ENCODE results near the gene LCN9. TPM values are rescaled to one million over a fixed set of nuclear protein-coding genes. Genes with fewer than 3 reads are reported as not detected.

The LCN9 gene
- total RNA-seq, 1 donor from 2014 or later: 4.8 TPM

GRCh38 chr9:135706288-135706687 is 43.2 kb downstream of the LCN9 start:
- Mint-ChIP-seq H3K27me3 (ENCODE audit: low read depth, unreplicated experiment) (peaks cover 48% of the 10 kb centered on the region), H3K36me3 (ENCODE audit: low read depth, unreplicated experiment) (no peaks in the 10 kb centered on the region), H3K4me3 (ENCODE audit: unreplicated experiment) (no peak overlapping the region), H3K4me1 (ENCODE audit: low read depth, unreplicated experiment) (peaks cover 1% of the 10 kb centered on the region), H3K9me3 (ENCODE audit: unreplicated experiment) (no peaks in the 10 kb centered on the region), H3K27ac (ENCODE audit: unreplicated experiment) (no peak overlapping the region)
- no peak overlapping the region for H3K4me2 ChIP-seq (ENCODE audit: low read length)
- H3K36me3 ChIP-seq (ENCODE audit: insufficient read depth, low read length): no peaks in the 10 kb centered on the region
- no peak for FAIRE-seq
- H3K27me3 ChIP-seq (ENCODE audit: insufficient read depth, low read length): peaks cover 2% of the 10 kb centered on the region
- H2AFZ ChIP-seq (ENCODE audit: low read depth, low read length): no peak overlapping the region
- no peaks in the 10 kb centered on the region for H4K20me1 ChIP-seq (ENCODE audit: insufficient read depth, low read length)
- TF ChIP-seq EZH2 (IDR thresholded peaks at IDR 0.05; ENCODE audit: insufficient read depth, low read length): no peak
- TF ChIP-seq, protein P1, sequence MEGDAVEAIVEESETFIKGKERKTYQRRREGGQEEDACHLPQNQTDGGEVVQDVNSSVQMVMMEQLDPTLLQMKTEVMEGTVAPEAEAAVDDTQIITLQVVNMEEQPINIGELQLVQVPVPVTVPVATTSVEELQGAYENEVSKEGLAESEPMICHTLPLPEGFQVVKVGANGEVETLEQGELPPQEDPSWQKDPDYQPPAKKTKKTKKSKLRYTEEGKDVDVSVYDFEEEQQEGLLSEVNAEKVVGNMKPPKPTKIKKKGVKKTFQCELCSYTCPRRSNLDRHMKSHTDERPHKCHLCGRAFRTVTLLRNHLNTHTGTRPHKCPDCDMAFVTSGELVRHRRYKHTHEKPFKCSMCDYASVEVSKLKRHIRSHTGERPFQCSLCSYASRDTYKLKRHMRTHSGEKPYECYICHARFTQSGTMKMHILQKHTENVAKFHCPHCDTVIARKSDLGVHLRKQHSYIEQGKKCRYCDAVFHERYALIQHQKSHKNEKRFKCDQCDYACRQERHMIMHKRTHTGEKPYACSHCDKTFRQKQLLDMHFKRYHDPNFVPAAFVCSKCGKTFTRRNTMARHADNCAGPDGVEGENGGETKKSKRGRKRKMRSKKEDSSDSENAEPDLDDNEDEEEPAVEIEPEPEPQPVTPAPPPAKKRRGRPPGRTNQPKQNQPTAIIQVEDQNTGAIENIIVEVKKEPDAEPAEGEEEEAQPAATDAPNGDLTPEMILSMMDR (IDR thresholded peaks at IDR 0.05; ENCODE audit: insufficient read depth, low read depth, low read length): no peak
- H3K9ac ChIP-seq (ENCODE audit: low read length): no peak overlapping the region
- no peak overlapping the region for H3K4me3 ChIP-seq (ENCODE audit: insufficient read depth, low read depth, low read length)
- no peak for DNase-seq (ENCODE audit: low read depth)
- no peak overlapping the region for H3K27ac ChIP-seq (ENCODE audit: low read depth, low read length)
- no peaks in the 10 kb centered on the region for H3K79me2 ChIP-seq (ENCODE audit: insufficient read depth, low read length)
- H3K9me3 ChIP-seq (ENCODE audit: insufficient read depth, low read depth, low read length): no peaks in the 10 kb centered on the region
- H3K4me1 ChIP-seq (ENCODE audit: insufficient read depth, low read length): no peaks in the 10 kb centered on the region

GRCh38 chr9:135707252-135708138 is 44.4 kb downstream of the LCN9 start:
- TF ChIP-seq, protein P1 (IDR thresholded peaks at IDR 0.05; ENCODE audit: insufficient read depth, low read depth, low read length): no peak
- no peak for TF ChIP-seq EZH2 (IDR thresholded peaks at IDR 0.05; ENCODE audit: insufficient read depth, low read length)
- no peaks in the 10 kb centered on the region for H4K20me1 ChIP-seq (ENCODE audit: insufficient read depth, low read length)
- Mint-ChIP-seq H3K27me3 (ENCODE audit: low read depth, unreplicated experiment) (peaks cover 61% of the 10 kb centered on the region), H3K4me3 (ENCODE audit: unreplicated experiment) (no peak overlapping the region), H3K27ac (ENCODE audit: unreplicated experiment) (no peak overlapping the region), H3K4me1 (ENCODE audit: low read depth, unreplicated experiment) (peaks cover 1% of the 10 kb centered on the region), H3K36me3 (ENCODE audit: low read depth, unreplicated experiment) (no peaks in the 10 kb centered on the region), H3K9me3 (ENCODE audit: unreplicated experiment) (no peaks in the 10 kb centered on the region)
- H3K27me3 ChIP-seq (ENCODE audit: insufficient read depth, low read length): peaks cover 7% of the 10 kb centered on the region
- DNase-seq (ENCODE audit: low read depth) (no peak), FAIRE-seq (no peak)
- H3K4me1 ChIP-seq (ENCODE audit: insufficient read depth, low read length): no peaks in the 10 kb centered on the region
- H3K36me3 ChIP-seq (ENCODE audit: insufficient read depth, low read length): no peaks in the 10 kb centered on the region
- no peaks in the 10 kb centered on the region for H3K9me3 ChIP-seq (ENCODE audit: insufficient read depth, low read depth, low read length)
- no peaks in the 10 kb centered on the region for H3K79me2 ChIP-seq (ENCODE audit: insufficient read depth, low read length)
- H3K4me3 ChIP-seq (ENCODE audit: insufficient read depth, low read depth, low read length): no peak overlapping the region
- no peak overlapping the region for H3K27ac ChIP-seq (ENCODE audit: low read depth, low read length)
- H3K9ac ChIP-seq (ENCODE audit: low read length): no peak overlapping the region
- no peak overlapping the region for H3K4me2 ChIP-seq (ENCODE audit: low read length)
- H2AFZ ChIP-seq (ENCODE audit: low read depth, low read length): no peak overlapping the region

DNA sequence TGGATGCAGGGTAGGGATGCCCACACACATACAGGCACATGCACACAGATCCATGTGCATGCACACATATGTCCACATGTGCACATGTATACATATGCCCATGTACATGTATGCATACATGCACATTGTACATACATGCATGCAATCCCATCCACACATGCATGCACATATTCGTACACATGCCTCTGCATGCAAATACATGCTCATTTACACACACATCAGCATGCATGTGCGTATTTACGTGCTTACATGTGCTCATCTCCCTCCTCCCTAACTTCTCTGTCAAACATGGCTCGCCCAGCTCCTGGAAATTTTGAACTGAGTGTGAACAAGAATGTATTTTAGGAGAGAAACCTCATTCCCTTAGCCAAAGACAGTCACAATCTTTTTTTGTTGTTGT is 45.1 kb downstream of the LCN9 start:
- FAIRE-seq: no peak

More for the DNA sequence above, 45.1 kb downstream of the LCN9 start:
- H4K20me1 ChIP-seq (ENCODE audit: insufficient read depth, low read length): no peaks in the 10 kb centered on the region
- no peak overlapping the region for H3K9ac ChIP-seq (ENCODE audit: low read length)
- no peak for TF ChIP-seq EZH2 (IDR thresholded peaks at IDR 0.05; ENCODE audit: insufficient read depth, low read length)
- TF ChIP-seq, protein P1 (IDR thresholded peaks at IDR 0.05; ENCODE audit: insufficient read depth, low read depth, low read length): no peak
- H2AFZ ChIP-seq (ENCODE audit: low read depth, low read length): no peak overlapping the region
- H3K27ac Mint-ChIP-seq (ENCODE audit: unreplicated experiment): no peak overlapping the region
- H3K9me3 Mint-ChIP-seq (ENCODE audit: unreplicated experiment): no peaks in the 10 kb centered on the region
- no peaks in the 10 kb centered on the region for H3K36me3 ChIP-seq (ENCODE audit: insufficient read depth, low read length)
- H3K4me2 ChIP-seq (ENCODE audit: low read length): no peak overlapping the region
- H3K9me3 ChIP-seq (ENCODE audit: insufficient read depth, low read depth, low read length): no peaks in the 10 kb centered on the region
- H3K27me3 Mint-ChIP-seq (ENCODE audit: low read depth, unreplicated experiment): peaks cover 67% of the 10 kb centered on the region
- no peak overlapping the region for H3K4me3 ChIP-seq (ENCODE audit: insufficient read depth, low read depth, low read length)
- peaks cover 7% of the 10 kb centered on the region for H3K27me3 ChIP-seq (ENCODE audit: insufficient read depth, low read length)
- DNase-seq (ENCODE audit: low read depth): no peak
- peaks cover 1% of the 10 kb centered on the region for H3K4me1 Mint-ChIP-seq (ENCODE audit: low read depth, unreplicated experiment)
- no peaks in the 10 kb centered on the region for H3K79me2 ChIP-seq (ENCODE audit: insufficient read depth, low read length)
- no peaks in the 10 kb centered on the region for H3K4me1 ChIP-seq (ENCODE audit: insufficient read depth, low read length)
- no peak overlapping the region for H3K27ac ChIP-seq (ENCODE audit: low read depth, low read length)
- H3K4me3 Mint-ChIP-seq (ENCODE audit: unreplicated experiment): no peak overlapping the region
- no peaks in the 10 kb centered on the region for H3K36me3 Mint-ChIP-seq (ENCODE audit: low read depth, unreplicated experiment)
